BJ (cell line): Measurements from ENCODE around the gene BRF1. TPM values are rescaled to one million over a fixed set of nuclear protein-coding genes. Genes with fewer than 3 reads are reported as not detected.

Experiments used
- CTCF ChIA-PET: fragments of 350-600 bp; formaldehyde crosslinking; extraction: SDS; loops from one replicate; lab custom pipeline; 2021; ENCODE audit warnings: antibody characterized with exemption, inconsistent platforms; lab: Yijun Ruan, JAX
- POLR2A ChIA-PET: fragments of 300-600 bp; sonication (Branson Sonifier 250); formaldehyde crosslinking; extraction: SDS; loops from one replicate; lab custom pipeline; 2021; ENCODE audit warnings: antibody characterized with exemption; lab: Charles Lee
- DNase-seq: peaks from one replicate; pipeline ENCODE4 v3.0.0-alpha.2; 2011; ENCODE audit warnings: low read depth
- H3K27me3 ChIP-seq: 2 replicates; pipeline ENCODE4 v1.6.0; 2011; ENCODE audit warnings: low read length; ENCODE audit not compliant: control insufficient read depth, insufficient read depth
- H3K36me3 ChIP-seq: 2 replicates; pipeline ENCODE4 v1.5.1; 2011; ENCODE audit warnings: low read length; ENCODE audit not compliant: control insufficient read depth, insufficient read depth
- H3K4me3 ChIP-seq: 2 replicates; pipeline ENCODE4 v1.5.1; 2011; ENCODE audit warnings: low read depth, mild to moderate bottlenecking, control low read depth, low read length
- CTCF ChIP-seq: IDR thresholded peaks from 2 replicates; pipeline ENCODE4 v1.5.1; 2011; ENCODE audit warnings: low read depth, mild to moderate bottlenecking, control low read depth, inconsistent platforms, low read length, moderate library complexity; ENCODE audit not compliant: insufficient read depth
- polyA plus RNA-seq: library from polyadenylated mRNA; depleted of rRNA; stranded (reverse); fragments of >200 nt; gene quantifications from 2 replicates; pipeline ENCODE4 v1.2.3, GENCODE V29; 2011

The BRF1 gene
- polyA plus RNA-seq, 1 experiment, result 8.2 TPM

DNA sequence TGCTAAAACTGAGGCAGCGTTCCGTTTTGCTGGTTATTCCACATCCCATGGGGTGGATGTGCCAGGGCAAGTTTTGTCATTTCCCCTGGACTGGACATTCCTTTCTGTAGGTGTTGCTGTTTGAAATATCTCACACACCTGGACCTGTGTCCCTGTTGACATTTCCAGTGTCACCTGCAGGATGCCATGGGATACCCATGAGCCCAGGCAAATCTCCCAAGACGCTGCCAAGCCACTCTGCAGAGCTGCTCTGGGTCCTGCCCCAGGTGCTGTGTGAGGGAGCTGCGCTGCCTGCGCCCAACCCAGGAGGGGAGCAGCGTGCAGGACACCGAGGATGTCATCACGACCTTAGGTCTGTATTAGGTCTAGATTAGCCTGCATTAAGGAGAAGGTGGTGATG lies 8.6 kb upstream of the BRF1 start:
- DNase-seq, result no peak
- H3K36me3 ChIP-seq, result no peaks in the 10 kb centered on the region
- ChIA-PET POLR2A (no interaction called here), CTCF (no interaction called here)
- no peak for TF ChIP-seq CTCF
- no peak overlapping the region for H3K4me3 ChIP-seq
- H3K27me3 ChIP-seq, result no peaks in the 10 kb centered on the region

GRCh38 chr14:105307052-105307727 lies 6.4 kb upstream of the BRF1 start:
- H3K4me3 ChIP-seq, result no peak overlapping the region
- H3K27me3 ChIP-seq, result no peaks in the 10 kb centered on the region
- ChIA-PET POLR2A (no interaction called here), CTCF (no interaction called here)
- H3K36me3 ChIP-seq, result no peaks in the 10 kb centered on the region
- DNase-seq, result no peak
- TF ChIP-seq CTCF, result no peak

DNA sequence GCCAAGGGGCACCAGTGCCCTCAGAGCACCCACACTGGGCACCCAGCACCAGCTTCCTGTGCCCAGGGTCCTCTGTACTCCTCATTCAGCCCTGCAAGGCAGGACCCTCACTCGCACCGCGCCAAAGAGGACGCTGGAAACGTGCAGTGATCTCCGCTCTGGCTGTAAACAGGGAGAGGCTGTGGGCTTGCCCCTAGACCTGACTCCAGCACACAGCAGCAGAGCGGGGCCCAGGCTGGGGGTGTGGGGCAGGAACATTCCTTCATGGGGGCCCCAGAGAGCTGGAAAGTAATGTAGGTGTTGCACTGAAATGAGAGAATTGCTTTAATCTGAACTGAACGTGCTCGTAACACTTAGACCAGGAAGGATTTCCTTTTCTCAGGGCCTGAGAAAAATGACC lies 5.0 kb upstream of the BRF1 start:
- no peak for TF ChIP-seq CTCF
- Histone ChIP-seq H3K4me3 (no peak overlapping the region), H3K27me3 (no peaks in the 10 kb centered on the region), H3K36me3 (no peaks in the 10 kb centered on the region)
- CTCF ChIA-PET, result interaction anchor here (1.0 kb wide), 1 partner anchor 102 kb away, joined by 3 read pairs; no protein-coding TSS in a partner anchor
- no peak for DNase-seq
- POLR2A ChIA-PET, result no interaction called here

- POLR2A ChIA-PET, result no interaction called here
- no peak for TF ChIP-seq CTCF
- CTCF ChIA-PET, result interaction anchor here (1.0 kb wide), 1 partner anchor 102 kb away, joined by 3 read pairs; no protein-coding TSS in a partner anchor
These were observed 4.5 kb upstream of the BRF1 start for GRCh38 chr14:105305345-105305744.

GRCh38 chr14:105304565-105304964 lies 3.8 kb upstream of the BRF1 start:
- ChIA-PET CTCF (interaction anchor here (1.0 kb wide), 1 partner anchor 101 kb away, joined by 3 read pairs; no protein-coding TSS in a partner anchor), POLR2A (no interaction called here)
- DNase-seq, result no peak
- TF ChIP-seq CTCF, result no peak
- H3K4me3 ChIP-seq, result no peak overlapping the region
- H3K27me3 ChIP-seq, result no peaks in the 10 kb centered on the region
- no peaks in the 10 kb centered on the region for H3K36me3 ChIP-seq

More at GRCh38 chr14:105305345-105305744, 4.5 kb upstream of the BRF1 start:
- Histone ChIP-seq H3K4me3 (no peak overlapping the region), H3K27me3 (no peaks in the 10 kb centered on the region), H3K36me3 (no peaks in the 10 kb centered on the region)
- no peak for DNase-seq
